Right cardiac atrium (tissue), 5 donors: ENCODE measurements around the gene DISP3. TPM values are rescaled to one million over a fixed set of nuclear protein-coding genes. Genes with fewer than 3 reads are reported as not detected.

Source experiments
- ATAC-seq, 2 donors: fragments of 200-7000 bp; cut with Tn5 transposase; one replicate each; pipeline versions ENCODE4 v1.8.0 to v1.9.1; 2020; ENCODE audit warnings: moderate library complexity in 2 of 2, mild to moderate bottlenecking in 1 of 2
- DNase-seq, 3 donors: peaks; one replicate each; pipeline ENCODE4 v3.0.0-alpha.2; 2020
- H3K27ac ChIP-seq: one replicate; pipeline ENCODE4 v1.5.1; 2013; ENCODE audit warnings: mild to moderate bottlenecking, low read length, control low read depth, moderate library complexity
- H3K27me3 ChIP-seq: one replicate; pipeline ENCODE4 v1.6.1; 2013; ENCODE audit not compliant: control insufficient read depth, insufficient read depth
- H3K4me1 ChIP-seq: one replicate; pipeline ENCODE4 v1.6.1; 2013; ENCODE audit warnings: low read length; ENCODE audit not compliant: control insufficient read depth, insufficient read depth
- H3K4me3 ChIP-seq: one replicate; pipeline ENCODE4 v1.5.1; 2013; ENCODE audit warnings: low read length, control low read depth
- H3K9me3 ChIP-seq: one replicate; pipeline ENCODE4 v1.6.1; 2013; ENCODE audit warnings: low read length; ENCODE audit not compliant: control insufficient read depth
- WGBS: extraction: QIAGEN DNeasy Blood & Tissue Kit; methylation state at CpG from one replicate; pipeline ENCODE4 v1.1.7; 2013; 5-methylcytosine and 5-hydroxymethylcytosine counted together
- intact Hi-C, 4 donors: fragments of 100-400 bp; cut with DNase I; formaldehyde crosslinking; loops; one replicate each; pipeline versions ENCODE4 v1.11.0 to v1.14.0; 2022 to 2023
- polyA plus RNA-seq: library from polyadenylated mRNA; stranded (reverse); fragments of 200-250 nt; gene quantifications from one replicate; pipeline ENCODE4 v1.2.3, GENCODE V29; 2013
- total RNA-seq, 4 donors: library from RNA; stranded (reverse); fragmentation: NEBNext Ultra II Directional; extraction: Animal tissue kit (Norgen Biotek cat#: 25700); gene quantifications; one replicate each; pipeline ENCODE4 v1.2.1, GENCODE V29; 2021
- donor health status: healthy with polysubstance abuse.
- donor health status: DM: no; HTN: yes; CAD: no.
- donor health status: DM: no; HTN: no; CAD: no.
- donor health status: DM: no; HTN: yes; CAD: no; lungs with severe emphysema.
- donor health status: DM: yes; HTN: yes; CAD: no.

Gene DISP3
- total and polyA plus RNA-seq, 5 donors: 0.02 to 0.06 TPM; not detected in 3

- DNase-seq: no peak
- H3K4me3 ChIP-seq: no peak overlapping the region
- H3K4me1 ChIP-seq: no peaks in the 10 kb centered on the region
- 79% methylated on average over 9 of the region's 9 CpGs for WGBS
- intact Hi-C loops: no loop called here
- H3K27me3 ChIP-seq: no peaks in the 10 kb centered on the region
- no peaks in the 10 kb centered on the region for H3K9me3 ChIP-seq
- no peak overlapping the region for H3K27ac ChIP-seq
- ATAC-seq: no peak
Observed at GRCh38 chr1:11516961-11517635, 38.1 kb downstream of the DISP3 start.

- no peaks in the 10 kb centered on the region for H3K9me3 ChIP-seq
- H3K27ac ChIP-seq: no peak overlapping the region
- DNase-seq (no peak), ATAC-seq (no peak)
- no peak overlapping the region for H3K4me3 ChIP-seq
- H3K27me3 ChIP-seq: no peaks in the 10 kb centered on the region
- 80% methylated on average over 16 of the region's 16 CpGs for WGBS
- no peaks in the 10 kb centered on the region for H3K4me1 ChIP-seq
- intact Hi-C loops: no loop called here
Observed at GRCh38 chr1:11518016-11518701, 39.2 kb downstream of the DISP3 start.

- intact Hi-C loops: no loop called here
- Histone ChIP-seq H3K9me3 (no peaks in the 10 kb centered on the region), H3K4me1 (no peaks in the 10 kb centered on the region), H3K27me3 (no peaks in the 10 kb centered on the region), H3K4me3 (no peak overlapping the region), H3K27ac (no peak overlapping the region)
- WGBS: 79% methylated on average over 18 of the region's 18 CpGs
- no peak for DNase-seq
- ATAC-seq: no peak
Observed at GRCh38 chr1:11518791-11519628, 40.1 kb downstream of the DISP3 start.

- WGBS: 78% methylated on average over 13 of the region's 13 CpGs
- Histone ChIP-seq H3K27ac (no peak overlapping the region), H3K4me3 (no peak overlapping the region), H3K4me1 (no peaks in the 10 kb centered on the region), H3K27me3 (no peaks in the 10 kb centered on the region), H3K9me3 (no peaks in the 10 kb centered on the region)
- intact Hi-C loops: no loop called here
- DNase-seq (no peak), ATAC-seq (no peak)
Observed at GRCh38 chr1:11519629-11520031, 40.7 kb downstream of the DISP3 start.

- intact Hi-C loops: no loop called here
- no peak overlapping the region for H3K27ac ChIP-seq
- no peak for ATAC-seq
- 89% methylated on average over 23 of the region's 23 CpGs for WGBS
- no peak for DNase-seq
- H3K9me3 ChIP-seq: no peaks in the 10 kb centered on the region
- no peak overlapping the region for H3K4me3 ChIP-seq
- H3K4me1 ChIP-seq: no peaks in the 10 kb centered on the region
- no peaks in the 10 kb centered on the region for H3K27me3 ChIP-seq
Observed at GRCh38 chr1:11520531-11521233, 41.7 kb downstream of the DISP3 start.

GRCh38 chr1:11521582-11522399, 42.8 kb downstream of the DISP3 start:
- Histone ChIP-seq H3K27ac (no peak overlapping the region), H3K9me3 (no peaks in the 10 kb centered on the region), H3K27me3 (no peaks in the 10 kb centered on the region), H3K4me1 (no peaks in the 10 kb centered on the region), H3K4me3 (no peak overlapping the region)
- no peak for ATAC-seq
- intact Hi-C loops: no loop called here
- 87% methylated on average over 12 of the region's 12 CpGs for WGBS
- DNase-seq: no peak

- no peak for ATAC-seq
Observed at GRCh38 chr1:11522400-11523235, 43.7 kb downstream of the DISP3 start.

GRCh38 chr1:11523261-11523660, 44.3 kb downstream of the DISP3 start:
- DNase-seq: no peak

More at GRCh38 chr1:11522400-11523235, 43.7 kb downstream of the DISP3 start:
- DNase-seq: no peak
- Histone ChIP-seq H3K4me1 (no peaks in the 10 kb centered on the region), H3K4me3 (no peak overlapping the region), H3K27ac (no peak overlapping the region), H3K9me3 (no peaks in the 10 kb centered on the region), H3K27me3 (no peaks in the 10 kb centered on the region)
- intact Hi-C loops: no loop called here
- WGBS: 76% methylated on average over 8 of the region's 8 CpGs

GRCh38 chr1:11523746-11524464, 45.0 kb downstream of the DISP3 start:
- H3K4me1 ChIP-seq: no peaks in the 10 kb centered on the region
- DNase-seq (no peak), ATAC-seq (no peak)
- H3K9me3 ChIP-seq: no peaks in the 10 kb centered on the region
- H3K27me3 ChIP-seq: no peaks in the 10 kb centered on the region
- intact Hi-C loops: no loop called here
- H3K4me3 ChIP-seq: no peak overlapping the region
- no peak overlapping the region for H3K27ac ChIP-seq
- 59% methylated on average over 9 of the region's 9 CpGs for WGBS

More at GRCh38 chr1:11523261-11523660, 44.3 kb downstream of the DISP3 start:
- no peaks in the 10 kb centered on the region for H3K27me3 ChIP-seq
- 73% methylated on average over 10 of the region's 10 CpGs for WGBS
- intact Hi-C loops: no loop called here
- ATAC-seq: no peak
- H3K9me3 ChIP-seq: no peaks in the 10 kb centered on the region
- H3K4me1 ChIP-seq: no peaks in the 10 kb centered on the region
- no peak overlapping the region for H3K4me3 ChIP-seq
- no peak overlapping the region for H3K27ac ChIP-seq
